Stimulated activated CD8-positive, alpha-beta memory T cell treated with anti-CD3 and anti-CD28 coated beads, Interleukin-2, amount 100 ng/mL, for 48 hours (primary cell): ENCODE results near the gene KCNAB2.

Source experiments
- DNase-seq, 2 donors: peaks; one replicate each; pipeline ENCODE4 v3.0.0-alpha.2; 2020; ENCODE audit warnings: low read depth in 2 of 2

Gene KCNAB2

DNA sequence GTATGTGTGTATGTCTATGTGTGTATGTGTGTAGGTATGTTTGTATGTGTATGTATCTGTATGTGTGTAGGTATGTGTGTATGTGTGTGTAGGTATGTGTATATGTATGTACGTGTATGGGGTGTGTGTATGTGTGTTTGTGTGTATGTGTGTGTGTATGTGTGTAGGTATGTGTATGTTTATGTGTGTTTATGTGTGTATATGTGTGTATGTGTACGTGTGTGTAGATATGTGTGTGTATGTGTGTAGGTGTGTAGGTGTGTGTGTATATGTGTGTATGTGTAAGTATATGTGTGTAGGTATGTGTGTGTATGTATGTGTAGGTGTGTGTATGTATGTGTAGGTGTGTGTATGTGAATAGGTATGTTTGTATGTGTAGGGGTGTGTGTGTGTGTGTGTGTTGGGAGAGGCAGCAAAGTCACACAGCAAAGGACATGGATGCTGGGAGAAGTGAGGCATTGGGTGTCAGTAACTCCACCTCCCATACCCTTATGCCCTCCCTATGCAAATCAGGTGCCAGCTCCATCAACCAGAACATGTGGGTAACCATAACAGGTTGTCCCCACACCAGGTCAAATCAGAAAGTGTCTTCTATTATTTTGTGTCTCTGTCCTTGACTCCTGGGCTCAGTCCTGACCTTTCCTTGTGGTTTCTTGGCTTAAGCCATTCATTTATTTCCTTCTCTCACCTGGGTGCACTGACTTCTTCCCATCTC is 15.0 kb upstream of the KCNAB2 start:
- no peak for DNase-seq

DNA sequence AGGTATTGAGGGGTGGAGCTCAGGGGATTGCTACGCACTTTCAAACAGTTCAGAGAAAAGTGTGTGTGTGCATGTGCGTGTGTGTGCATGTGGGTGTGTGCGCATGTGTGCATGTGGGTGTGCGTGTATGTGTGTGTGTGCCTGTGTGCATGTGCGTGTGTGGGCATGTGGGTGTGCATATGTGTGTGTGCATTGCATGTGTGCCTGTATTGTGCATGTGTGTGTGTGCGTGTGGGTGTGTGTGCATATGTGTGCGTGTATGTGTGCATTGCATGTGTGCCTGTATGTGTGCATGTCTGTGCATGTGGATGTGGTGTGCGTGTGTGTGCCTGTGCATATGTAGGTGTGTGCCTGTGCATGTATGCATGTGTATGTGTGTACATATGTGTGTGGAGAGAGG is 12.6 kb upstream of the KCNAB2 start:
- no peak for DNase-seq

GRCh38 chr1:6033986-6034749 is 11.5 kb upstream of the KCNAB2 start:
- peak; percentile 17 to 23 for DNase-seq

GRCh38 chr1:6034750-6035096 is 11.0 kb upstream of the KCNAB2 start:
- no peak for DNase-seq

DNA sequence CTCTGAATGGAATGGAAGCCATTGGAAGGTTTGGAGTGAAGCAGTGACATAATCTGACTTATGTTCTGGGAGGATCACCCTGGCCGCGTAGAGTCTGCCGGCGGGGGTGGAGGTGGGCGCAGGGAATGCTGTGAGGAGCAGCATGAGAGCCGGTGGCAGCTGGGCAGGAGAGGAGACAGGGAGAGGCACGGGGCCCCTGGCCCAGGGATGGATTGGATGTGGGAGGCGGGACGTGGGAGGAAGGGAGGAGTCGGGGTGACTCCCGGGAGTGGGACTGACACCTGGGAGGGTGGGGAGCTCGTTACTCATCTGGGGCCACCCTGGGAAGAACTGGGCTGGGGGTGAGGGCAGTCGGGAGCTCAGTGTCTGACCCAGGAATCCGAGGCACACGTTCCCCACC is 10.4 kb upstream of the KCNAB2 start:
- no peak for DNase-seq

DNA sequence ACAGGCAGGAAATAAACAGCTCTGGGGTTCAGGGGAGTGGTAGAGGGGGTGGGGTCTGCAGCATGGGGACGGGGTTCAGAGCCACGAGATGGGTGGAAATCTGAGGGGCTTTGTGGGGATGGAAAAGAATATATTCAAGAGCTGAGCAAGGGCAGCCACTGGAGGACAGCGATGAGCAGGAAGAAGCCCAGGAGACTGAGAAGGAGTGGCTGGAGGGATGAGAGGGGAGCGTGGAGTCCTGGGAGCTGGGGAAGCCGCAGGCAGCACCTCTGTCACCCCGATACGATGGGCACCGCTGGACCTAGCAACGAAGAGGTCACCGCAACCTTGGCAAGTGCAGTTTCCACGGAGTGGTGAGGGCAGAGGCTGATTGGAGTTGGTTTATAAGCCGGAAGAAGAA is 10.0 kb upstream of the KCNAB2 start:
- DNase-seq: no peak

DNA sequence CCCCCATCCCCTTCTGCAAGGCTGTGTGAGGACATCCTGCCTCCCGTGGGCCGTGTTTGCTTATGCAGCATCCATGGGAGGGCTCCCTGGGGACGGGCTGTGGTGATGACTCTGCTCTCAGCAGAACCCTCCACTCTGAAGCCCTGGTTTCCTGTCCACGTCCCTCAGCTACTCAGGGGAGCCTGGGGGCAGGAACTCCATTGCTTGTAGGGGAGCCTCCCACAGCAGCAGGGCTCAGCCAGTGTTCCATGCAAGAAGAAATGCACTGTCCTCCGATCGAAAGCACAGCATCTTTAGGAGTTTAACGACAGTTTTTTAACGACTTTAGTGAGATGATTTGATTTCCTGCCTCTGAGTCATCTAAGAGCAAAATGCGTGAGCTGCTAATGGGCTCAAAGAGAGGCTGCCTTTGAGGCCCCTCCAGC is 8.3 kb upstream of the KCNAB2 start:
- DNase-seq: peak in 1 of 2 donors; percentile 8

DNA sequence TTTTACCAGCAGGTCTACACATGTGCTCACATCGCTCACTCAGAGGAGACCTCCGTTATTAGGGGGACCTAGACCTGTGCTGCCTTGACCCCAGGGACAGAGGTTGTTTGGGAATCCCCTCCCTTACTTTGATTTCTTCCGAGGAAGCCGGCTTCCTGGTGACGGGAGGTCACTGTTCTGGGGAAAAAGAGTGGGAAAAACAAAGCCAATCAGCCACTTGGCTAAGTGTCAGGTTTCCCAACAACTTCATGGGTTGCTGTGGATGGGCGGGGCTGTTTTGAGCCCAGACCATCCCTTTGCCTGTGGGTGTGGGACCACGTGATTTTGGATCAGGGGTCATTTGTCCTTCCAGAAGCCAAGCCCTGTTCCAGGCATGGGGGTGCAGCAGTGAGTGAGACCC is 7.1 kb upstream of the KCNAB2 start:
- no peak for DNase-seq

GRCh38 chr1:6039031-6039430 is 6.7 kb upstream of the KCNAB2 start:
- no peak for DNase-seq

DNA sequence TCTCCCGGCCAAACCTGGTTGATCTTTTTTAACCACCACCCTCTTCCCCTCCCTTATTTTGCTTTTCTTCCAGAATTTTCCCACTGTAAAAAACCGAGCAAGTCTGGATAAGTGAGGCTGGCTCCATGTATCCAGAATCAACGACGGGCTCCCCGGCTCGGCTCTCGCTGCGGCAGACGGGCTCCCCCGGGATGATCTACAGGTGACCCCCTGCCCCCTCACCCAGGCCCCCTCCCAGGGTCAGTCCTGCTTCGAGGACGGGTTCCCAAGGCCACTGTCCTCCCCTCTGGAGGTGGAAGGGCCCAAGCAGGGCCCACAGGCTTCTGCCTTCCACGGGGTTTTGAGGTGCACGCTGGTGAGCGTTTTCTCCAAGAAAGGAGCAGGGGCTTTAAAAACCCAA is 5.2 kb upstream of the KCNAB2 start:
- no peak for DNase-seq

- no peak for DNase-seq
Measured at GRCh38 chr1:6040861-6041415, 4.8 kb upstream of the KCNAB2 start.

DNA sequence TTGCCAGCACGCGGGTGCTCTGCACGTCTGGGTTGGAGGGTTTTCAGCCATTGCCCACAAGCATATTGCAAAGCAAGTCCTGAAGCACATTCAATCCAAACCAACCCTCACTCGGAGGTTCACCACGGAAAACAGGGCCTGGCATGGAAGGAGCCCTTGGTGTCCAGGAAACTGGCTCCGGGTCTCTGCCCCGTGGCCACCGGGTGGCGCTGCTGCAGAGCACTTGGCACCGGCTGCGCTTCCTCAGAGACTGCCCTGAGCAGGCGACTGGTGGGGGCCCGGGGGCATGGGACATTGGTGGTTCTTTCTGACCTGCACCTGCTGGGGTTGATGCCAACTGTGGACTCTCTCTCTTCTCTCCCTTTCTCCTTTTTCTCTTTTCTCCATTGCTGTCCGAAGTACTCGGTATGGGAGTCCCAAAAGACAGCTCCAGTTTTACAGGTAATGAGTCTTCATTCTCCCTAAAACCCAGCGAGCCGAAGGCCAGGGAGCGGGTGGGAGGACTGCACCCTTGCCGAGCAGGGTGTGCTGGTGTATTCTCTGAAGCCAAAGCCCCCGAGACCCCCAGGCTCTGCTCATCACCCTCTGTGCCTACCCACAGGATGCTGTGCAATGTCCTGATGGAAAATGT is 4.1 kb upstream of the KCNAB2 start:
- DNase-seq: peak in 1 of 2 donors; percentile 14

- DNase-seq: no peak
Measured at GRCh38 chr1:6043561-6043960, 2.1 kb upstream of the KCNAB2 start.

- DNase-seq: no peak
Measured at GRCh38 chr1:6044481-6045109, 1.1 kb upstream of the KCNAB2 start.

DNA sequence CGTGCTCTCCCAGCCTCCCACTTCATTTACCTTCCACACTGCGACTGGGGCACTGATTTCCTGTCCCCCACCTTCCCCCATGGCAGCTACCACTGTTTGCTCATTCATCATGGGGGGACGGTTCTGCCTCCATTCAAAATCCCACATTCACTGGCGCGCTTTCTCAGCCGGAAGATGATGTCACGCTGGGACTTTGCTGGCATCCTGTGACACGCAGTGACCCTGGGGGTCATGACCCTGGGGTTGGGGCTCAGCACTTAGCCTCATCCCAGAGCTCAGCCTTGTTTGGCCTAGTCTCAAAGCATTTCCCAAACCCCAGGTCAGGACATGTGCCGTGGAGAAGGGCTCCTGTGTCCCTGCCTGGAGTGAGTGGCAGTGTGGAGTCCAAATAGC is 582 bp upstream of the KCNAB2 start:
- DNase-seq: no peak

DNA sequence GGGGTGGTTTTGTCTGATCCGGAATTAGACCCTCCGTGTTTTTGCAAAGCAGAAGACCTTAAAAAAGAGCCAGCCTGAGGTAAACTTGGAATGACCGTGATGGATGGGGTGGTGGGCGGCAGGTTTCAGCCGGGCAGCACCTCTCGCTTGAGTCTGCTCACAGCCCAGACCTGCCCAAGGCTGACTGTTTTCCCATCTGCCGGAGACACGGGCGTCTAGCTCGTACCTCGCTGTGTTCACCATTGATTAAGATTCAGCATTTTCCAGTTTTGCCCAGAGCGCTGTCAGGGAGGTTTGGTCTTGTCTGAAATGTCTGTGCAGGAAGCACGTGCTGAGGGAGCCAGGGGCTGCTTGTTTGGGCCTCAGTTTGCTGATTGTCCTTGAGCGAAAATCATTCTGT is 591 bp downstream of the KCNAB2 start:
- no peak for DNase-seq

DNA sequence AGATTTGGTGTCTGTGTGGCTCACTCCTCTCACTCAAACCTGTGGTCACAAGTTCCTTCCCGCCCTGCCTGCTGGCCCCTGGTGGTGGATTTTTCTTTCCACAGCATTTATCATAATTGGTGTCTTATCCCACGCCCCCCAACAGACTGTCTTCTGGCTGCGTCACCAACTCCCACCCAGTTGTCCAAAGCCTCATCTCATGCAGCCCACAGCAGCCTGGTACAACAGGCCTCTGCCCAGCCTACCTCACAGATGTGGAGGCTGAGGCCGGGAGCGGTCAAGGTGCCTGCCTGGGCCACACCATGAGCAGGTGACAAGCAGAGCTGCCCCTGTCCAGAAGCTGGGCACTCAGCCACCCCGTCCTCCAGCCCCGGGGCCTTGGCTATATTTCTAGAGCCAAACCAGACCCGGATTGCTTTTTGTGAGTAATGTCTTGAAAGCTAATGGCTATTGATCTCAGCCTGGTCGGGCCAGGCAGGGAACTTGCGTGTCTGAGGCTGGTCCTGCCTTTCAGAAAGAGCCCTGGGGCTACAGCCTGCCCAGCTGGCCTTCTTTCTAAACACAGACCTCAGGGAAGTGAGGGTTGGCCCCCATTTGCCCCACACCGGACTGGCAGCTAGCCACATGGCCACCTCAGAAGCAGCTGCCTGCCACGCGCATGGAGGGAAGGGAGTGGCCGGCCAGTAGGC is 2.6 kb downstream of the KCNAB2 start:
- no peak for DNase-seq

DNA sequence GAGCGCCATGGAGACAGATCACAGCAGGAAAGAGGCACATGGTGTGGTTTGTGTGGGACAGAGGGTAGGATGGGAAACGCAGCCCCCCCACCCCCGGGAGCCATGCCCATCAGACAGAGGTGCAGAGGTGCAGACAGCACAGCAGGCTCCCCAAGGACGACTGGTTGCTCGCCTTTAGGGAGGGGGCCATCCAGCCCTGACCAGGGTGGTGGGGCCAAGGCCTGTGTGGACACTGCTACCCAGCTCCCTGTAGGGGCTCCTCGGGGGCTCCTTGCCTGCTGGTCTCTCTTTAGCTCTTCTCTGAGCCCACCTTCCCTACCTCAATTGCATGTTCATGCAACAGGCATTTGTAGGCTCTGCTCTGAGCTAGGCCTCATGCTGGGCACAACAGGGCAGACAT is 3.7 kb downstream of the KCNAB2 start:
- no peak for DNase-seq

DNA sequence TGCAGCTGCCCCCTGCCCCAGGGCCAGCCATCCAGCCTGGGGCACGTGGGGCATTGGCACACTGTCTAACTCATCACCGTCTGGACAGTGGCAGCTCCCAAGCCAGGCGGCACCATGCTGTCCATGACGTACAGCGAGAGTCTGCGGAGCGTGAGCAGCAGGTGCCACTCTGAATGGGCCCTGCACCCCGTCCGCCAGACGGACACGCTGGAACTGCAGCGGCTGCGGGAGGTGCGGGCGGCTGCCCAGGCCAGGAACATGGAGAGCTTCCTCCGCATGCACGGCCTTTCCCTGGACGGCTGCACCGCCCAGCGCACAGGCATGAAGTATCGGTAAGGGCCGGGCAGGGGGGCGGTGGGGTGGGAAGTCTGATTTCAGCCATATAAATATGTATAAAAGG is 5.7 kb downstream of the KCNAB2 start:
- no peak for DNase-seq

DNA sequence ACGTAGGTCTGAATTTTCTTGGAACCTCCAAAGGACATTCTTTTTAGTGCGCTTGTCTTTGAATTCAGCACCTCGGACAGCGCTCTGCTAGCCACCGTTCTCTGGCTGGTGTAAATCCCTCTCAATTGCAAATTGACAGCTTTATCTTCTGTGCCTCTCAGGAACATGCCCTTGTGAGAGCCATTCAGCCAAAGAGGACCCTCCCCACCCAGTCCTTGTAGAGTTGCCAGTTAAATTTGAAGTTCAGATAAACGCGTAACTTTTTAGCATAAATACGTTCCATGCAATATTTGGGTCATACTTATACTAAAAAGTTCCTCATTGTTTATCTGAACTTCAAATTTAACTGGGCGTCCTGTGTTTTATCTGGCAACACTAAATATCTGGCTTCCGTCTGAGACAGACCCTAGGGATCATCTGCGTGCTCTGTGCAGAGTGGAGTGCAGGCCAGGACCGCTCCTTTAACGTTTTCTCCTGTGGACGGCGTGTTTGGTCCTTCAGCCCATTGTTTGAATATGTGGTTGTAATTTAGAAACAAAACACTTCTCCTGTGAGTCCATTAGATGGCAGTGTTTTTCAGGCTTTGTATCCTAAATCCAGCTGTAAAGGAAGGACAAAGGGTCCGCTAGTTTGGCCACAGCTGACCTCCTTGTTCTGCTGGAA is 7.0 kb downstream of the KCNAB2 start:
- no peak for DNase-seq

DNA sequence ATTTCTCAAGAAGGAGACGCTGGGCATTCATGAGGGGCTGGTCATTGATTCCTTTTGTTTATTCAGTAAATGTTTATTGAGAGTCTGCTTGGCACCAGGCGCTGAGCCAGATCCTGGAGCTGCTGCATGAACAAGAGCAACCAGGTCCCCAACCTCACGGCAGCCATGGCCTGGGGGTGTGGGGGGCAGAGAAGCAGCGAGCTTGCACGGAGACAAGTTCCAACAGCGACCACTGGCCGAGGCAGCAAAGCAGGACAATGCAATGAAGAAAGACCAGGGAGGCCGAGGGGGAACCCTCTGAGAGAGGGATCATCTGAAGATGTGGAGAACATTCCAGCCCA is 7.5 kb downstream of the KCNAB2 start:
- DNase-seq: no peak
